OCI-LY3 (cell line): ENCODE data around the gene DPY19L1.

ENCODE experiments used
- CTCF ChIP-seq: fragments of 200-600, 300-600 bp; sonication (generic); IDR thresholded peaks from 2 replicates; pipeline ENCODE4 v1.5.1; 2014; ENCODE audit warnings: antibody characterized with exemption, low read length, low read depth
- EZH2phosphoT487 ChIP-seq: fragments of 200-600 bp; shearing (Covaris generic); IDR thresholded peaks from 2 replicates; pipeline ENCODE4 v1.6.1; 2018; ENCODE audit warnings: antibody characterized with exemption, mixed run types, low read depth

GRCh38 chr7:35021445-35021844 is 15.8 kb downstream of the DPY19L1 start:
- no peak for TF ChIP-seq CTCF
- TF ChIP-seq EZH2phosphoT487: no peak
